GM19467 (cell line): Measurements from ENCODE around the gene IQCF6.
"Not testable (repeated sequence)": the region's sequence is repeated elsewhere in the genome, so short reads cannot be mapped to it uniquely, and the experiment has no call there.

Experiments used
- ATAC-seq: cut with Tn5 transposase; IDR thresholded peaks from one replicate; pipeline ENCODE4 v1.9.1; 2021; ENCODE audit warnings: mild to moderate bottlenecking, moderate library complexity; ENCODE audit not compliant: unreplicated experiment

The IQCF6 gene

GRCh38 chr3:51773529-51774056 lies 5.4 kb downstream of the IQCF6 start:
- ATAC-seq, result no peak

GRCh38 chr3:51759203-51759602 lies 19.8 kb downstream of the IQCF6 start:
- ATAC-seq, result no peak

DNA sequence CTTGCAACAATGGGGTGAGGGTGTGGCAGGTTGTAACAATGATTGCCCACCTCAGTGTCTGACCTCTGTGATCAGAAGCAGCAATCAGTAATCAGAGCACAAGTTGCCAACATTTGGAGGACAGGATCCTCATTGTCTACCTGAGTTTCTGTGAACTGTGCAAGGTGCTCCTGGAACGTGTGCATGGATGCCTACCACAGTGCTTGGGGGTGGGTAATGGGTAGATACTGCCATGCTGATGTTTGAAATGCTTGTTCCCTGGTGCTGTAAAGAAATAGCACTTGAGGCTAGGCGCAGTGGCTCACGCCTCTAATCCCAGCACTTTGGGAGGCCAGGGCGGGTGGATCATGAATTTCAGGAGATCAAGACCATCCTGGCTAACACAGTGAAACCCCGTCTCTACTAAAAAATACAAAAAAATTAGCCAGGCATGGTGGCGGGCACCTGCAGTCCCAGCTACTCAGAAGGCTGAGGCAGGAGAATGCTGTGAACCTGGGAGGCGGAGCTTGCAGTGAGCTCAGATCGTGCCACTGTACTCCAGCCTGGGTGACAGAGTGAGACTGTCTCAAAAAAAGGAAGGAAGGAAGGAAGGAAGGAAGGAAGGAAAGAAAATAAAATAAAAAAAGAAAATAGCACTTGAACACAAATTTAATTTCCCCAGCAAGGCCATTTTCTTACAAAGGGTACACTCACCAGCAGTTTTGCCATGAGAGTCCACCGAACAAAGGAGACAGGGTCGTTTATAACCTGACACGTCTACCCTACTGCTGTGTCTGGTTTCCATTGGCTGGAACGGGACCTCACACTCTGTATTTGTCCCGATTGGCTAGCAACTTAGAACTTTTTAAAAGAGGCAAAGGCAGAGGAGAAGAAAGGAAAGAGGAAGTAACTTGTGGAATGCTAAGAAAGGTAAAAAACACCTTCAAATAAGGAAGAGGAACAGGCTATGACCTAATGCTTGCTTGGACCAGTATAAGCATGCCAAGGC lies 25.0 kb downstream of the IQCF6 start:
- not testable (repeated sequence) for ATAC-seq

DNA sequence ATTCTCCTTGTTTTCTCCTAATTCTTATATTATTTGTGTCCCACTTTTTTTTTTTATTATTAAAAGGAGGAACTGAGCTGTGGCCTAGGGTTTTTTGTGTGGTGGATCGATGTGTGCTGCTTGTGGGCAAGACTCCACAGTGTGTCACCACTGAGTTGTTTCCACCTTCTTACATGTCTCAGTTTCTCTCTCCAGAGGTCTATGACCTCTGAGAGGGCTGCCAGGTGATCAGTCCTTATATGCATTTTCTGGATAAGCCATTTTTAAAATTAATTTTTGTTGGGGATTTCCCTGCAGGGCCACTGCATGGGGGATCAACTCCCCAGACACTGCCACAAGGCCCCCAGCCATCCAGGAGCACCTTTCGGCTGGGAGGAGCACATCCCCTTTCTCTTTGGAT lies 27.8 kb downstream of the IQCF6 start:
- ATAC-seq, result no peak

GRCh38 chr3:51750878-51751277 lies 28.2 kb downstream of the IQCF6 start:
- no peak for ATAC-seq

DNA sequence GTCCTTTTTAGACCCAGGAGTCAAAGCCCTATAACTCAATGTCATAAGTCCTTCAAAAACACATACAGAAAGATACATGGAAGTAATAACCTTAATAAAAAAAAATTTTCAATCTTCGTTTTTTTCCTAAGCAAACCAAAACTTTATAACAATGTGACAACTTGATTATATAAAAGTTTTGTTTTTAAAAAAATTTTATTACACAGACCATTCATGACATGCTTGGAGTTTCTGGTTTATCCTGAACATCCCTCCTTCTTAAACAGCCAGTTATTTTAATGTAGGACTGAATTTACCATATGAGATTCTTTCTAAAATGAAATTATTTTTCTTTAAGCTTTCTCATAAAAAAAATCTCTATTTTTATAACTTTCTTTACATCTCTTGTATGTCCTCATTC lies 30.7 kb downstream of the IQCF6 start:
- no peak for ATAC-seq

GRCh38 chr3:51747840-51748239 lies 31.2 kb downstream of the IQCF6 start:
- no peak for ATAC-seq

DNA sequence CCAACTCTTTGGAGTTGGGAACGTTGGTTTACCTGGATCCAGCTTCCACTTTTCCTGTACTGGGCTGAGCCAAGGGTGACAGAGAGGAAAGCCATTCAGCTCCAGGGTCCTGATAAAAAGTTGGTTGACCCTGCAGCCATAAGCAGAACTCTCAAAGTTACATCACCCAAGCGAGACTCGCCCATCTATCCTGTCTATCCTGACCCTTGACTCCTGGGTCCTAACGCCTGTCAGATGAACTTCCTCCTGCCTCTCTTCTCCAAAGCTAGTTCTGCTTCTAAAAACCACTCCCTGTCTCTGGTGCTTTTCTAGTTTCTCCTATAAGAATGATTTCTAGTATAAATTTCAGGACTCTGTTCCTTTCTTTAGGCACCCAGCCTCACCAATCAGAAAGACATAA lies 36.1 kb downstream of the IQCF6 start:
- not testable (repeated sequence) for ATAC-seq

DNA sequence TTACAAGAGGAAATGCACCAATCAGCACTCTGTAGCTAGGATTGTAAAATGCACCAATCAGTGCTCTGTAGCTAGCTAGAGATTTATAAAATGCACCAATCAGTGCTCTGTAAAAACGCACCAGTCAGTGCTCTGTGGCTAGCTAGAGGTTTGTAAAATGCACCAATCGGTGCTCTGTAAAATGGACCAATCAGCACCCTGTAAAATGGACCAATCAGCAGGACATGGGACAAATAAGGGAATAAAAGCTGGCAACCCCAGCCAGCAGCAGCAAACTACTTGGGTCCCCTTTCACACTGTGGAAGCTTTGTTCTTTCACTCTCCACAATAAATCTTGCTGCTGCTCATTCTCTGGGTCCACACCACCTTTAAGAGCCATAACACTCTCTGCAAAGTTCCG lies 36.7 kb downstream of the IQCF6 start:
- ATAC-seq, result not testable (repeated sequence)

- ATAC-seq, result no peak
Measured at GRCh38 chr3:51739110-51739509, 39.9 kb downstream of the IQCF6 start.

GRCh38 chr3:51735950-51736349 lies 43.1 kb downstream of the IQCF6 start:
- ATAC-seq, result no peak

DNA sequence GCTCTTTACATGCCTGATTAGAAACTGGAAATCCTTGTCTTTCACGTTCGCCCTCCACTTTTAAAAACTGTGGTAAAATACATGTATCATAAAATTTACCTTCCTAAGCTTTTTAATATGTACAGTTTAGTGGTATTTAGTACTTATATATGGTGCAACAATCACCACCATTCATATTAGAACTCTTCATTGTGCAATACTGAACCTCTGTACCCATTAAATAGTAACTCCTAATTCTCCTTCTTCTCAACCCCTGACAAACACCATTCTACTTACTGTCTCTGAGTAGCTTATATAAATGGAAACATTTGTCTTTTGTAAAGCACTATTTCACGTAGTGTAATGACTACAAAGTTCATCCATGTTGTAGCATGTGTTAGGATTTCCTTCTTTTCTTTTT lies 44.0 kb downstream of the IQCF6 start:
- no peak for ATAC-seq

- no peak for ATAC-seq
Measured at GRCh38 chr3:51734572-51734907, 44.5 kb downstream of the IQCF6 start.

GRCh38 chr3:51733859-51734571 lies 45.0 kb downstream of the IQCF6 start:
- ATAC-seq, result no peak

DNA sequence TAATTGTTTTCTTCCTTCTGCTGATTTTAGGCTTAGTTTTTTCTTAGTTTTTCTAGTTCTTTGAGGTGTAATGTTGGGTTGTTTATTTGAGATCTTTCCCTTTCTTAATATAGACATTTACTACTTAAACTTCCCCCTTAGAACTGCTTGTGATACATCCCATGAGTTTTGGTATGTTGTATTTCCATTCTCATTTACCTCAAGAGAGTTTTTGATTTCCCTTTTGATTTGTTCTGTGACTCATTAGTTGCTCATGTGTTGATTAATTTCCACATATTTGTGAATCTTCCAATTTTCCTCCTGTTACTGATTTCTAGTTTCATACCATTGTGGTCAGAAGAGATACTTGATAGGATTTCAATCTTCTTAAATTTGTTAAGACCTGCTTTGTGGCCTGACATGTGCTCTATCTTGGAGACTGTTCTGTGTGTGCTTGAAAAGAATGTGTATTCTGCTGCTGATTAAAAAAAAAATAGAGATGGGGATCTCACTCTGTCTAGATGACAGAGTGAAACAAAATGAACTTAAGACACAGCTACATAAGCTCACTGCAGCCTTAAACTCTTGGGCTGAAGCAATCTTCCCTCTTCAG lies 49.9 kb downstream of the IQCF6 start:
- ATAC-seq, result no peak
